ENCODE data around the gene CACNA1S. TPM values are rescaled to one million over a fixed set of nuclear protein-coding genes. Genes with fewer than 3 reads are reported as not detected.

The CACNA1S gene
- total RNA-seq, 1 donor = not detected

DNA sequence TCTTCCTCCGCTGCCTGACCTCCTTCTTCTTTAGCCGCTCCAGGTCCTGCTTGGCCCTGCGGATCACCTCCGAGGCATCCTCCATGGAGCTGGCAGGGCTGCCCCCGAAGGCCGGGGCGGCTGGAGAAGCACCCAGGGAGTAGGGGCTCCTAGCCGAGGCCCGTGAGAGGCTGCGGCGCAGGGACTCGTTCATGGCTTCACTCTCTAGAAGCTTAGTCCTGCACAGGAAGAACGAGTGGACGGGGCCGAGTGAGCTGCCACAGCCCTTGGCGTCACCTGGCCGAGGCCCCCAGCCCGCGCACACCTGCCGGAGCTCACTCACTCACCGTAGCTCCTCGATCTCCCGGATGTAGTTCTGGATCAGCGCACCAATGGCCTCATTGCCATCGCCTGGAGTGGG, 111.8 kb downstream of the CACNA1S start:
- no peak overlapping the region for H3K4me3 ChIP-seq (ENCODE audit: low read depth, low read length)
- DNase-seq (ENCODE audit: low read depth) = no peak
- TF ChIP-seq, protein P1, sequence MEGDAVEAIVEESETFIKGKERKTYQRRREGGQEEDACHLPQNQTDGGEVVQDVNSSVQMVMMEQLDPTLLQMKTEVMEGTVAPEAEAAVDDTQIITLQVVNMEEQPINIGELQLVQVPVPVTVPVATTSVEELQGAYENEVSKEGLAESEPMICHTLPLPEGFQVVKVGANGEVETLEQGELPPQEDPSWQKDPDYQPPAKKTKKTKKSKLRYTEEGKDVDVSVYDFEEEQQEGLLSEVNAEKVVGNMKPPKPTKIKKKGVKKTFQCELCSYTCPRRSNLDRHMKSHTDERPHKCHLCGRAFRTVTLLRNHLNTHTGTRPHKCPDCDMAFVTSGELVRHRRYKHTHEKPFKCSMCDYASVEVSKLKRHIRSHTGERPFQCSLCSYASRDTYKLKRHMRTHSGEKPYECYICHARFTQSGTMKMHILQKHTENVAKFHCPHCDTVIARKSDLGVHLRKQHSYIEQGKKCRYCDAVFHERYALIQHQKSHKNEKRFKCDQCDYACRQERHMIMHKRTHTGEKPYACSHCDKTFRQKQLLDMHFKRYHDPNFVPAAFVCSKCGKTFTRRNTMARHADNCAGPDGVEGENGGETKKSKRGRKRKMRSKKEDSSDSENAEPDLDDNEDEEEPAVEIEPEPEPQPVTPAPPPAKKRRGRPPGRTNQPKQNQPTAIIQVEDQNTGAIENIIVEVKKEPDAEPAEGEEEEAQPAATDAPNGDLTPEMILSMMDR (IDR thresholded peaks at IDR 0.05; ENCODE audit: insufficient read depth, low read length) = no peak

DNA sequence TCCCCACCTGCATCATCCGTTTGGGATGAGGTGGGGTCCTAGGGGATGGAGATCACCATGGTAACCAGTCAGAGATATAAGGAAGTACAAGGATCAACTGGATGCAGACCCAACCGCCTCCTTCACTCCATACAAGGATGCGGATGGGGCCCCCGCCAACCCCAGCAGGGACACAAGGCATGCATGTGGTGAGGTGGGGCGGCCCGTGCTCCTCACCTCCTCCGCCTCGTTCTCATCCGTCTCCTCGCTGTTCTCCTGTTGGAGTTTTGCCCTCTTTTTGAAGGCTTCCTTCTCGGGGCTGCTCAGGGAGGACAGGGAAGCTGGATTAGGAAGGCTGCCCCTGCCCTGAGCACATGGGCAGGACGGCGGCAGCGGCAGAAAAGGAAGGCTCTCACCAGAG, 112.6 kb downstream of the CACNA1S start:
- TF ChIP-seq, protein P1 (IDR thresholded peaks at IDR 0.05; ENCODE audit: insufficient read depth, low read length) = no peak
- no peak for DNase-seq (ENCODE audit: low read depth)
- no peak overlapping the region for H3K4me3 ChIP-seq (ENCODE audit: low read depth, low read length)

DNA sequence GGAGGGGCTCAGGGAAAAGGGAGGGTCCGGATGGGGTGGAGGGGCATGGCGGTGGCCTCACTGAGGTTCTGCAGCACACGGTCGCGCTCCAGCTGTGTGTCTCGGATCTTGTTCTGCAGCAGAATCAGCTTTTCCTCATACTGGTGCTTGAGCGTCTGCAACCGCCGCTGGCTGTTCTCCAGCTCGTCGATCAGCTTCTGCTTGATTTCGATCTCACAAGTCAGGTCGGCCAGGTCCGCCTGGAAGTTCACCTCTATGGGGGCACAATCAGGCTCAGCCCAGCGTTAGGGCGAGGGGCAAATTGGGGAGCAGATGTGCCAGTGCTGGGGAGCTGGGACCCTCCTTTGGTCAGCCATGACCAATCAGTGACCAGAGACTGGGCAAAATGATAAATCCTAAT, 113.9 kb downstream of the CACNA1S start:
- H3K4me3 ChIP-seq (ENCODE audit: low read depth, low read length) = no peak overlapping the region
- DNase-seq (ENCODE audit: low read depth) = no peak
- TF ChIP-seq, protein P1 (IDR thresholded peaks at IDR 0.05; ENCODE audit: insufficient read depth, low read length) = no peak

DNA sequence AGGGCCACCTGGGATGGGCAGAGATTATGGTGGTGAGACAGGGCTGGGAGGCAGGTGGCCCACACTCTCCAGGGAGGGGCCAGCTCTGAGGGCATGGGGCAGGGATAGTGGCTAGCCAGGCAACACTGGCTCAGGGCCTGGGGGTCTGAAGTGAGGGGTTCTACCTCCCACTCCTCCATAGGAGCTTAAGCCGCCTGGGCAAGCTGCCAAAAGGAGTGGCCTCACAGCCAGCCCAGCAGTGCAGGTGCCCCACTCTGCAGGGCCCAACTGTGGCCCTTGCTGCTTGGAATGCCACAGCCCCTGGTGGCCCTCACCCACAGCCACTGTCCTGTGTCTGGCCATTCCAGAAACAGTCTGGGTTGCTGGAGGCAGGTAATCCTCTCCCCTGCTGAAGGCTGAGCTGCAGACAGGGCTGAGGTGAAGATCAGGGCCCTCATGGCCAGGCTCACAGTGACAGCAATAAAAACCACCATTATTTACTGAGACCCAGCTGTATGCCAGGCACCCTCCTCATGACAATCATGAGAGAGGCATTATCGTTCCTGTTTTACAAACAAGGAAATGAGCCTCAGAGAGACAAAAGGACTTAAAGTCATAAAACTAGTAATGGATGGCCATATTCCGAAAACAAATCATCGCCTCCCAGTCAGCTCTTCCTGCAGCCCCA, 119.7 kb downstream of the CACNA1S start:
- TF ChIP-seq, protein P1 (IDR thresholded peaks at IDR 0.05; ENCODE audit: insufficient read depth, low read length) = no peak
- no peak for DNase-seq (ENCODE audit: low read depth)

DNA sequence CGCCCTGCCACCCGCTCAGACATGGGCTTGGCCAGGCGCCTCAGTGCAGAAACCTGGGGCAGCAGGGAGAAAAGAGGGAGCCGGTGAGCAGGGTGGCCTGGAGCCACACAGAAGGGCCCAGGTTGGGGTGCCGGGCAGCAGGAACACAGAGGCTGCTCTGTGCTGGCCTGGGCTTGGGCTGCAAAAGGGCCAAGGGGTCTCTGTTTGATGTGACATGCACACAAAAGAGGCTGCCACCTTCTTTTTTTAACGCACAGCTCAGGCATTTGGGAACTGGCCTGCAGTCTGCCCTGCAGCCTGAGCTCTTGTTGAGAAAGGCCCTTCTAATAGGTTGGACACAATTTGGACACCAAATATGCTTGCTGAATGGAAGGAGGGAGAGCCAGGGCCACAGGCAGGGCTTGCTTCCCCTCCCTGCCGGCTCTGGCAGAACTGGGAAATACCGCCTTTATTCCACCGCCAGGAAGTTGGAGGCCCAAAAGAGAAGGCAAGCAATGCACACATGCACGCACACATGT, 121.1 kb downstream of the CACNA1S start:
- TF ChIP-seq, protein P1 (IDR thresholded peaks at IDR 0.05; ENCODE audit: insufficient read depth, low read length) = no peak
- peak; percentile 27 for DNase-seq (ENCODE audit: low read depth)
- no peak overlapping the region for H3K4me3 ChIP-seq (ENCODE audit: low read depth, low read length)

More for the DNA sequence above, 119.7 kb downstream of the CACNA1S start:
- no peak overlapping the region for H3K4me3 ChIP-seq (ENCODE audit: low read depth, low read length)

DNA sequence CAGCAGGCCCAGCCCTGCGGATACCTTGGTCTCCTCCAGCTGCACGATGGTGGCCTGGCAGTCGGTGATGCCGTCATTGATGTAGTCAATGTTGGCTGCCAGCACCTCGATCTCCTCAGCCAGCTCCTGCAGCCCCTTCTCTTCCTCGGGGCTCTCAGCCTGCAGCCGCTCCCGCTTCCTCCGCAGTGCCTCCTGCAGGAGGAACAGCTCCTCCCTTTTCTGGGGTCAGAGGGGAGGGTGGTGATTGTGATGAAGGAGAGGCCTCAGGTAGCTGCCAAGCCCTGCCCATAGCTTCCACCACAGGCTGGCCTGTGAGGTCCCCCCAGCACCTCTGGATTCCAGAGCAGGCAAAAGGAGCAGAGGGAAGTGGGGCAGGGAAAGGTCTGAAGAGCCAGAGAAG, 122.1 kb downstream of the CACNA1S start:
- TF ChIP-seq, protein P1 (IDR thresholded peaks at IDR 0.05; ENCODE audit: insufficient read depth, low read length) = no peak
- no peak for DNase-seq (ENCODE audit: low read depth)
- no peak overlapping the region for H3K4me3 ChIP-seq (ENCODE audit: low read depth, low read length)

Other genes starting within 250 kb of the CACNA1S start
- gene GPR25, start 239.4 kb downstream of the CACNA1S start, total RNA-seq (ENCODE audit: low replicate concordance) = not detected in 2 replicates
- gene INAVA, start 217.5 kb downstream of the CACNA1S start, total RNA-seq (ENCODE audit: low replicate concordance) = not detected in 2 replicates
- gene KIF21B, start 88.7 kb downstream of the CACNA1S start, total RNA-seq (ENCODE audit: low replicate concordance) = under 0.01 TPM in 1 of 2 replicates, not detected in the other
- not detected in 2 replicates for gene ASCL5, start 14.8 kb upstream of the CACNA1S start, total RNA-seq (ENCODE audit: low replicate concordance)
- gene TMEM9, start 42.0 kb upstream of the CACNA1S start, total RNA-seq (ENCODE audit: low replicate concordance) = 24.0 and 35.1 TPM in 2 replicates
- gene IGFN1, start 78.4 kb upstream of the CACNA1S start, total RNA-seq (ENCODE audit: low replicate concordance) = under 0.01 and 0.74 TPM in 2 replicates
- under 0.01 and 0.08 TPM in 2 replicates for gene PKP1, start 171.1 kb upstream of the CACNA1S start, total RNA-seq (ENCODE audit: low replicate concordance)

Data from fibroblast of the aortic adventitia (primary cell).